ENCODE data around the gene NFIX.

DNA sequence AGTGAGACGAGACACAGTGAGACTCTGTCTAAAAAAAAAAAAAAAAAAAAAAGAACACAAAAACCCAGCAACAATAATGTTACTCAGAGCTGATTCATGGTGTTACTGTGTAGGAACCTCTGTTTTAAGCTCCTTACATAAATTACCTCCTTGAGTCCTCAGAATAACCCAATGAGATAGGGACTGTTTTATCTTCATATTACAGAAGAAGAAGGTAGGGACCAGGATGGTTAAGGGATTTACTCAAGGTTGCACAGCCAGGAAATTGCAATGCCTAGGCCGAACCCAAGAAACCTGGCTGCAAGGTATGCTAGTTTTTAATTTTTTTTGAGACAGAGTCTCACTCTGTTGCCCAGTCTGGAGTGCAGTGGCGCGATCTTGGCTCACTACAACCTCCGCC lies 27.4 kb upstream of the NFIX start:
- TF ChIP-seq, protein P1, sequence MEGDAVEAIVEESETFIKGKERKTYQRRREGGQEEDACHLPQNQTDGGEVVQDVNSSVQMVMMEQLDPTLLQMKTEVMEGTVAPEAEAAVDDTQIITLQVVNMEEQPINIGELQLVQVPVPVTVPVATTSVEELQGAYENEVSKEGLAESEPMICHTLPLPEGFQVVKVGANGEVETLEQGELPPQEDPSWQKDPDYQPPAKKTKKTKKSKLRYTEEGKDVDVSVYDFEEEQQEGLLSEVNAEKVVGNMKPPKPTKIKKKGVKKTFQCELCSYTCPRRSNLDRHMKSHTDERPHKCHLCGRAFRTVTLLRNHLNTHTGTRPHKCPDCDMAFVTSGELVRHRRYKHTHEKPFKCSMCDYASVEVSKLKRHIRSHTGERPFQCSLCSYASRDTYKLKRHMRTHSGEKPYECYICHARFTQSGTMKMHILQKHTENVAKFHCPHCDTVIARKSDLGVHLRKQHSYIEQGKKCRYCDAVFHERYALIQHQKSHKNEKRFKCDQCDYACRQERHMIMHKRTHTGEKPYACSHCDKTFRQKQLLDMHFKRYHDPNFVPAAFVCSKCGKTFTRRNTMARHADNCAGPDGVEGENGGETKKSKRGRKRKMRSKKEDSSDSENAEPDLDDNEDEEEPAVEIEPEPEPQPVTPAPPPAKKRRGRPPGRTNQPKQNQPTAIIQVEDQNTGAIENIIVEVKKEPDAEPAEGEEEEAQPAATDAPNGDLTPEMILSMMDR (IDR thresholded peaks at IDR 0.05; ENCODE audit: extremely low read depth in 1 of 2, insufficient read depth in 1 of 2, low read depth in 1 of 2, low read length in 2 of 2): no peak
- TF ChIP-seq POLR2AphosphoS5 (IDR thresholded peaks at IDR 0.05; ENCODE audit: insufficient read depth, low read depth, low read length) (no peak), EZH2 (IDR thresholded peaks at IDR 0.05; ENCODE audit: borderline replicate concordance, low read depth, low read length, severe bottlenecking) (no peak)

Data from endothelial cell of umbilical vein (primary cell).